ENCODE measurements around the gene TRPM4.

GRCh38 chr19:49114630-49115363 is 42.8 kb upstream of the TRPM4 start:
- no peak for TF ChIP-seq CTCF (IDR thresholded peaks at IDR 0.05)
- peak in 1 of 3 donors; percentile 27 for TF ChIP-seq POLR2A (IDR thresholded peaks at IDR 0.05)

Data from body of pancreas (tissue), 4 donors.